Pancreas (tissue), 10 donors: Measurements from ENCODE around the gene TPX2. TPM values are rescaled to one million over a fixed set of nuclear protein-coding genes. Genes with fewer than 3 reads are reported as not detected.

ENCODE experiments used
- ATAC-seq, 4 donors: fragments of 200-7000 bp; cut with Tn5 transposase; one replicate each; pipeline versions ENCODE4 v1.8.0 to v1.9.1; 2020; ENCODE audit warnings: mild to moderate bottlenecking in 4 of 4, moderate library complexity in 4 of 4
- DNase-seq, 6 donors: peaks; one replicate each; pipeline ENCODE4 v3.0.0-alpha.2; 2020
- FAIRE-seq: peaks from 2 replicates; lab custom pipeline; 2012; peaks lifted over from hg19 to GRCh38; lab: Jason Lieb, UNC
- H3K27ac ChIP-seq, 4 donors: fragments of 200-600 bp; sonication (generic); 1 replicate in 3 of 4; 2 replicates in 1 of 4; pipeline versions ENCODE4 v1.5.0 to v1.8.0; 2020
- H3K27me3 ChIP-seq, 4 donors: fragments of 200-600 bp; one replicate each; pipeline ENCODE4 v1.8.0; 2021
- H3K36me3 ChIP-seq, 3 donors: fragments of 200-600 bp; sonication (generic) in 1 of 3; one replicate each; pipeline versions ENCODE4 v1.5.0 to v1.8.0; 2020 to 2021
- H3K4me1 ChIP-seq, 3 donors: fragments of 200-600 bp; one replicate each; pipeline ENCODE4 v1.8.0; 2021
- H3K4me3 ChIP-seq, 4 donors: fragments of 200-600 bp; sonication (generic) in 2 of 4; one replicate each; pipeline versions ENCODE4 v1.5.0 to v1.8.0; 2020 to 2021
- H3K9me3 ChIP-seq, 4 donors: fragments of 200-600 bp; one replicate each; pipeline ENCODE4 v1.8.0; 2021
- WGBS, 2 donors: extraction: QIAGEN DNeasy Blood & Tissue Kit; methylation state at CpG; one replicate each; pipeline ENCODE4 v1.1.7; 2013; 5-methylcytosine and 5-hydroxymethylcytosine counted together
- intact Hi-C, 3 donors: fragments of 100-400 bp; cut with DNase I; formaldehyde crosslinking; loops; one replicate each; pipeline versions ENCODE4 v1.11.1 to v1.14.2; 2022
- polyA plus RNA-seq, 2 donors: library from polyadenylated mRNA; stranded (reverse); fragments of 200-250 nt; gene quantifications; one replicate each; pipeline ENCODE4 v1.2.3, GENCODE V29; 2013
- total RNA-seq, 6 donors: library from RNA; stranded (reverse); fragmentation: NEBNext Ultra II Directional in 4 of 6; extraction: Animal tissue kit (Norgen Biotek cat#: 25700) in 4 of 6; gene quantifications; one replicate each; pipeline versions ENCODE4 v1.2.1 to v1.2.4, GENCODE V29; 2021 to 2023
- TF ChIP-seq, protein P1 (sequence below), 4 donors: fragments of 200-600 bp; sonication (generic) in 3 of 4; IDR thresholded peaks; one replicate each; pipeline versions ENCODE4 v1.5.0 to v1.8.0; 2021; ENCODE audit warnings: antibody characterized with exemption in 4 of 4
- donor health status: healthy with polysubstance abuse.
- donor health status: DM: no; HTN: no; CAD: no; lungs with moderate emphysema.
- donor health status: DM: no; HTN: no; CAD: no.
- donor health status: control.
- donor health status: control.
- donor health status: Bipolar disorder and iron deficiency.
- donor health status: DM: yes; HTN: yes; CAD: no.
- donor health status: DM: no; HTN: no; CAD: no.
- donor health status: DM: no; HTN: no; CAD: no.
- donor health status: DM: yes; HTN: yes; CAD: no.

Gene TPX2
- total and polyA plus RNA-seq, 8 donors = 0.04 to 1.5 (median 0.40) TPM; not detected in 1

GRCh38 chr20:31758521-31758920 lies 19.4 kb downstream of the TPX2 start:
- ATAC-seq = no peak
- TF ChIP-seq, protein P1, sequence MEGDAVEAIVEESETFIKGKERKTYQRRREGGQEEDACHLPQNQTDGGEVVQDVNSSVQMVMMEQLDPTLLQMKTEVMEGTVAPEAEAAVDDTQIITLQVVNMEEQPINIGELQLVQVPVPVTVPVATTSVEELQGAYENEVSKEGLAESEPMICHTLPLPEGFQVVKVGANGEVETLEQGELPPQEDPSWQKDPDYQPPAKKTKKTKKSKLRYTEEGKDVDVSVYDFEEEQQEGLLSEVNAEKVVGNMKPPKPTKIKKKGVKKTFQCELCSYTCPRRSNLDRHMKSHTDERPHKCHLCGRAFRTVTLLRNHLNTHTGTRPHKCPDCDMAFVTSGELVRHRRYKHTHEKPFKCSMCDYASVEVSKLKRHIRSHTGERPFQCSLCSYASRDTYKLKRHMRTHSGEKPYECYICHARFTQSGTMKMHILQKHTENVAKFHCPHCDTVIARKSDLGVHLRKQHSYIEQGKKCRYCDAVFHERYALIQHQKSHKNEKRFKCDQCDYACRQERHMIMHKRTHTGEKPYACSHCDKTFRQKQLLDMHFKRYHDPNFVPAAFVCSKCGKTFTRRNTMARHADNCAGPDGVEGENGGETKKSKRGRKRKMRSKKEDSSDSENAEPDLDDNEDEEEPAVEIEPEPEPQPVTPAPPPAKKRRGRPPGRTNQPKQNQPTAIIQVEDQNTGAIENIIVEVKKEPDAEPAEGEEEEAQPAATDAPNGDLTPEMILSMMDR (IDR thresholded peaks at IDR 0.05) = no peak
- H3K27ac ChIP-seq = no peak overlapping the region
- no peaks in the 10 kb centered on the region for H3K9me3 ChIP-seq
- DNase-seq = no peak
- no peaks in the 10 kb centered on the region for H3K4me1 ChIP-seq
- no peaks in the 10 kb centered on the region for H3K36me3 ChIP-seq
- WGBS, 2 donors = 82 to 83% methylated on average over 4 of the region's 4 CpGs
- no peak overlapping the region for H3K4me3 ChIP-seq
- FAIRE-seq = no peak
- no peaks in the 10 kb centered on the region for H3K27me3 ChIP-seq
- intact Hi-C loops = no loop called here

DNA sequence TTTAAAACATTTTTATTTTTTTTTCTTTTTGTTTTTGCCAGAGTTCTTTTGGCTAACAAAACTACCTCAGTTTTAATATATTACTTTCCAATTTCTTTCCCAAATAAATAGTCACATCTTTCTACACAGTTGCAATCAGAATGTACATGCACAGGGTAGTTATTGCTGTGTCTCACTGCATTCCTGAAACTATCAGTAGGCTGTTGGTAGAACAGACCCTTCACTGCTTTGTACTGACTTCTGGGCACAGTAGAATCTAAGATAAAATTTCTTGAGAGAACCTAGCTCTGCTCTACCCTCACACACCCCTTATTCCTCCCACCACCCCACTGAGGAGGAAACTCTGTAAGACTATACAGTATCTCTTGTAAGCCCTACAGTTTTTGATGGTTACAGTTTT lies 19.9 kb downstream of the TPX2 start:
- ATAC-seq = no peak
- Histone ChIP-seq H3K27me3 (no peaks in the 10 kb centered on the region), H3K36me3 (no peaks in the 10 kb centered on the region), H3K9me3 (no peaks in the 10 kb centered on the region), H3K27ac (no peak overlapping the region), H3K4me3 (no peak overlapping the region), H3K4me1 (no peaks in the 10 kb centered on the region)
- TF ChIP-seq, protein P1 (IDR thresholded peaks at IDR 0.05) = no peak
- intact Hi-C loops = no loop called here
- no peak for FAIRE-seq
- DNase-seq = no peak

- TF ChIP-seq, protein P1 (IDR thresholded peaks at IDR 0.05) = no peak
- no peaks in the 10 kb centered on the region for H3K36me3 ChIP-seq
- FAIRE-seq (no peak), DNase-seq (no peak), ATAC-seq (no peak)
- 55 to 61% methylated on average over 2 of the region's 2 CpGs for WGBS, 2 donors
- H3K27me3 ChIP-seq = no peaks in the 10 kb centered on the region
- H3K27ac ChIP-seq = no peak overlapping the region
- no peak overlapping the region for H3K4me3 ChIP-seq
- intact Hi-C loops = no loop called here
- H3K9me3 ChIP-seq = no peaks in the 10 kb centered on the region
- H3K4me1 ChIP-seq = no peaks in the 10 kb centered on the region
Observed at GRCh38 chr20:31759836-31760518, 20.9 kb downstream of the TPX2 start.

- no peaks in the 10 kb centered on the region for H3K4me1 ChIP-seq
- TF ChIP-seq, protein P1 (IDR thresholded peaks at IDR 0.05) = no peak
- DNase-seq (no peak), FAIRE-seq (no peak), ATAC-seq (no peak)
- no peaks in the 10 kb centered on the region for H3K27me3 ChIP-seq
- WGBS, 2 donors = 98% methylated on average over 6 of the region's 6 CpGs
- H3K27ac ChIP-seq = no peak overlapping the region
- H3K36me3 ChIP-seq = no peaks in the 10 kb centered on the region
- no peaks in the 10 kb centered on the region for H3K9me3 ChIP-seq
- intact Hi-C loops = no loop called here
- no peak overlapping the region for H3K4me3 ChIP-seq
Observed at GRCh38 chr20:31760519-31761240, 21.6 kb downstream of the TPX2 start.
